Mucosa of descending colon (tissue), 3 donors: ENCODE measurements around the gene BEGAIN. TPM values are rescaled to one million over a fixed set of nuclear protein-coding genes. Genes with fewer than 3 reads are reported as not detected.

Source experiments
- ATAC-seq: fragments of 200-7000 bp; cut with Tn5 transposase; one replicate; pipeline ENCODE4 v1.9.1; 2020; ENCODE audit warnings: mild to moderate bottlenecking, moderate library complexity
- DNase-seq, 3 donors: peaks; one replicate each; pipeline ENCODE4 v3.0.0-alpha.2; 2020
- H3K36me3 ChIP-seq: fragments of 200-600 bp; one replicate; pipeline ENCODE4 v1.8.0; 2021; ENCODE audit warnings: low read depth, mild to moderate bottlenecking
- H3K4me1 ChIP-seq: fragments of 200-600 bp; one replicate; pipeline ENCODE4 v1.8.0; 2021; ENCODE audit warnings: low read depth, mild to moderate bottlenecking
- H3K4me3 ChIP-seq: fragments of 200-600 bp; one replicate; pipeline ENCODE4 v1.8.0; 2021; ENCODE audit warnings: mild to moderate bottlenecking
- H3K9me3 ChIP-seq: fragments of 200-600 bp; one replicate; pipeline ENCODE4 v1.8.0; 2021; ENCODE audit warnings: mild to moderate bottlenecking
- intact Hi-C, 2 donors: fragments of 100-400 bp; cut with DNase I in 1 of 2; cut with micrococcal nuclease in 1 of 2; formaldehyde crosslinking; loops; one replicate each; pipeline versions ENCODE4 v1.11.0 to v1.11.1; 2022; cut with DNase I, micrococcal nuclease
- total RNA-seq, 3 donors: library from RNA; stranded (reverse); fragmentation: NEBNext Ultra II Directional in 2 of 3; extraction: Animal tissue kit (Norgen Biotek cat#: 25700) in 2 of 3; gene quantifications; one replicate each; pipeline versions ENCODE4 v1.2.1 to v1.2.4, GENCODE V29; 2021 to 2023
- TF ChIP-seq, protein P1 (sequence below): fragments of 200-600 bp; IDR thresholded peaks from one replicate; pipeline ENCODE4 v1.8.0; 2022; ENCODE audit warnings: antibody characterized with exemption, mild to moderate bottlenecking
- donor health status: DM: no; HTN: no; CAD: no; lungs with moderate emphysema.
- donor health status: DM: no; HTN: no; CAD: no.
- donor health status: DM: no; HTN: yes; CAD: no.

BEGAIN gene
- total RNA-seq, 3 donors from 2014 or later, result 0.75 to 2.5 (median 1.1) TPM

DNA sequence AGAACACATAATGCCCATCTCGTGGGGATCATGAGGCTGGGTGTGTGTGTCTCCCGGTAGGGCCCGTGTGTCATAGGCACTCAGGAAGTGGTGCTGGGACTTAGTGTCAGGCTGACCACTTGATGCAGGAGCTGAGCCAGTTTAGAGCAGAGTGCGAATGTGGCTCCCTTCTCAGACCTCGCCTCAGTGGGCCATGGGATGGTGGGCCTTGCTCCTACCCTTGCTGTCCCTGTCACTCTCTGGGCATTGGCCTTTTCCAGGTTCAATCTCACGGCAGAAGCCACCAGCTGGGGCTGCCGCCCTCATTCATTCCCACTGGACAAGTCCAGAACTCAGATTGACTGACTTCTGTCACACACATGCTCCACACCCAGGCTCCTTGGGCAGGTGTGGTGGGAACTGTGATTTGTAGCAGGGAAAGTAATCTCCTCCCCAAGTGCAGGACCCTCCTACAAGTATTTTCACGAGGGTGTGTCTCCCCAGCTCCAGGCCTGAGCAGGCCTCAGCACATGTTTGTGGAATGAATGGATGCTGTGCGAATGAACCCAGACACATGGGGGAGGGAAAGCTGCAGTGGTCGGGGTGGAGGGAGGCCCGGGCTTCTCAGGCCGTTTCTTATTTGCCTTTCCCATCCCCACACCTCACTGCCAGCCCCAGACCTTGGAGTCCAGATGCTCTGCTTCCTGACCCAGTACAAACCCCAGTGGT lies 54.9 kb downstream of the BEGAIN start:
- peak in 1 of 3 donors; percentile 33 for DNase-seq
- Histone ChIP-seq H3K4me1 (peaks cover 3% of the 10 kb centered on the region), H3K36me3 (no peaks in the 10 kb centered on the region), H3K4me3 (no peak overlapping the region), H3K9me3 (no peaks in the 10 kb centered on the region)
- intact Hi-C loops, result no loop called here
- TF ChIP-seq, protein P1, sequence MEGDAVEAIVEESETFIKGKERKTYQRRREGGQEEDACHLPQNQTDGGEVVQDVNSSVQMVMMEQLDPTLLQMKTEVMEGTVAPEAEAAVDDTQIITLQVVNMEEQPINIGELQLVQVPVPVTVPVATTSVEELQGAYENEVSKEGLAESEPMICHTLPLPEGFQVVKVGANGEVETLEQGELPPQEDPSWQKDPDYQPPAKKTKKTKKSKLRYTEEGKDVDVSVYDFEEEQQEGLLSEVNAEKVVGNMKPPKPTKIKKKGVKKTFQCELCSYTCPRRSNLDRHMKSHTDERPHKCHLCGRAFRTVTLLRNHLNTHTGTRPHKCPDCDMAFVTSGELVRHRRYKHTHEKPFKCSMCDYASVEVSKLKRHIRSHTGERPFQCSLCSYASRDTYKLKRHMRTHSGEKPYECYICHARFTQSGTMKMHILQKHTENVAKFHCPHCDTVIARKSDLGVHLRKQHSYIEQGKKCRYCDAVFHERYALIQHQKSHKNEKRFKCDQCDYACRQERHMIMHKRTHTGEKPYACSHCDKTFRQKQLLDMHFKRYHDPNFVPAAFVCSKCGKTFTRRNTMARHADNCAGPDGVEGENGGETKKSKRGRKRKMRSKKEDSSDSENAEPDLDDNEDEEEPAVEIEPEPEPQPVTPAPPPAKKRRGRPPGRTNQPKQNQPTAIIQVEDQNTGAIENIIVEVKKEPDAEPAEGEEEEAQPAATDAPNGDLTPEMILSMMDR, result no peak
- no peak for ATAC-seq

DNA sequence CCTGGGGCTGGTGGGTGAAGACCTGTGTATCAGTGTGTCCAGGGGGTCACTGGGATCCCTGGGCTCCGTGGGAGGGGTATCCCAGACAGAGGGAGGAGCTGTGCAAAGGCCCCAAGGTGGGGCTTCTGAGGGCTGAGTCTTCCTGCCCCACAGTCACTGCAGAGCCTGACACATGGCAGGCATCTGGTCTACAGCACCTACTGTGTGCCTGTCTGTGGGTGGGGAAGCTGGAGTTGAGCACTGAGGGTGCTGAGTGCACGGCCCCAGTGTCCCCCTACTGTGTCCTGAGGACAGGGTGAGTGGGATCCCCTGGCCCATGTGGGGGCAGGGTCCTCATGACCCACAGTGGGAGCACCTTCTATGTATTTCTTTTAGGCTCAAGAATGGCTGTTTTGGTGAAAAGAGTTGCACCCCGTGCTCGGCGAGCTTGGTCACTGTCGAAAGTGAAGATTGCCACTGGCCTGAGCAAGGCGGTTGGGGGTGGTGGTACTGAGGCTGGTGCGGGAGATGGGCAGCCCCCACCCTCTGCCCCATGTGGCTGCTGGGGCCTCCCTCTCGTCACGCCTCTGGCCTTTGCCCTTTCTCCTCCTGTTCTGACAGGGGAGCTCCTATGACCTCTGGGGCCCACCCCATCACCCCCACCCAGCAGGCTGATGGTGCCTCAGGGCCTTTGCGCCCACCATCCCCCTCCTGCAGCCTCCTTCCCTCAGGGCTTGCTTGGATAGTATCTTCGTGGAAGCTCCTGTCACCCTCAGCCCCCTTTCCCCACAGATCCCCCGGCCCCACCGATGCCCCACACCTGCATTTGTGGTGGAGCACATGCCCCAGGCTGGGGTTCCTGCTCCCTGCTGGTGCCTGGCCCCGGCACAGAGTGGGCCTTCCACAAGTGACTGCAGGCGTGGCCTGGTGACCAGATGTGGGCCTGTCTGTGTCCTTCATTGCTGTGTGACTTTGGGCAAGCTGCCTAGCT lies 55.8 kb downstream of the BEGAIN start:
- no peaks in the 10 kb centered on the region for H3K36me3 ChIP-seq
- TF ChIP-seq, protein P1, result no peak
- H3K4me3 ChIP-seq, result no peak overlapping the region
- peak in 1 of 3 donors; percentile 33 for DNase-seq
- H3K9me3 ChIP-seq, result no peaks in the 10 kb centered on the region
- peaks cover 3% of the 10 kb centered on the region for H3K4me1 ChIP-seq
- no peak for ATAC-seq
- intact Hi-C loops, result no loop called here

DNA sequence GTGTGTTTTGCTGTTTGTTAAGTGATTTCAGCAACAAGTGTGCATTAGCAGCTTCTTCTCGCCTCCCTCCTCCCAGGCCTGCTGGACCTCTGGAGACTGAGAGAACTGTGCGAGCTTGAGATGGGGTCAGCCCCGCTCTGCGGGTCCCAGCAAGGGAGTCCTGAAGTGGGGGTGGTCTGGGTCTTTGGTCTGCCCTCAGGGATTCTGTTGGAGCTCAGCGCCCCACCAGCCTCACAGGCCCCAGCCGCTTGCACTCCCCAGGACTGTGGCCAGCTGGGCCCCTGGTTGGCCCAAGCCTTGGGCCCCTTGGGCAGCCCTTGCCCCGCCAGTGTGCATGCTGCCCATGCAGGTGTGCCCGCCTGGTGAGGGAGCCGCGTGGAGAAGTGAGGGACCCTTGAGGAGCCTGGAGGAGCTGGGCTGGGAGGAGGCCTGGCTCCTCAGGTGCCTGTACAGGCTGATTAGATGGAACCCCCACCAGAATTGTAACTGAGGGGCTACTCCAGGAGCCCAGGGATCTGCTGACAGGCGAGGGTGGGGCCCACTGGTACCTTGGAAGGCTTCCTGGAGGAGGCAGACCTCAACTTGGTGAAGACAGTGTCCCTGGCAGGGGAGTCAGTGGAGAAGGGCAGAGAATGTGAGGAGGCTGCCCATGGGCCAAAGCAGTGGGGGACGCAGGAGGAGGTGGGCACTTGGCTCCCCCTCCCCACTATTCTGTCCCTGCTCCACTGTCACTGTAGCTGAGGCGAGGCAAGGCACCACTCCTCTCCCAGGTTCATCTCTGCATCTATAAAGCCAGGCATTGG lies 56.7 kb downstream of the BEGAIN start:
- no peak overlapping the region for H3K4me3 ChIP-seq
- H3K9me3 ChIP-seq, result no peaks in the 10 kb centered on the region
- intact Hi-C loops, result no loop called here
- peaks cover 3% of the 10 kb centered on the region for H3K4me1 ChIP-seq
- DNase-seq (peak in 1 of 3 donors; percentile 26), ATAC-seq (no peak)
- TF ChIP-seq, protein P1, result no peak
- H3K36me3 ChIP-seq, result no peaks in the 10 kb centered on the region

- DNase-seq (peak in 1 of 3 donors; percentile 43), ATAC-seq (no peak)
- Histone ChIP-seq H3K4me3 (no peak overlapping the region), H3K36me3 (no peaks in the 10 kb centered on the region), H3K4me1 (peaks cover 3% of the 10 kb centered on the region), H3K9me3 (no peaks in the 10 kb centered on the region)
- intact Hi-C loops, result no loop called here
- TF ChIP-seq, protein P1, result no peak
These were observed 57.6 kb downstream of the BEGAIN start for GRCh38 chr14:100529561-100530031.

DNA sequence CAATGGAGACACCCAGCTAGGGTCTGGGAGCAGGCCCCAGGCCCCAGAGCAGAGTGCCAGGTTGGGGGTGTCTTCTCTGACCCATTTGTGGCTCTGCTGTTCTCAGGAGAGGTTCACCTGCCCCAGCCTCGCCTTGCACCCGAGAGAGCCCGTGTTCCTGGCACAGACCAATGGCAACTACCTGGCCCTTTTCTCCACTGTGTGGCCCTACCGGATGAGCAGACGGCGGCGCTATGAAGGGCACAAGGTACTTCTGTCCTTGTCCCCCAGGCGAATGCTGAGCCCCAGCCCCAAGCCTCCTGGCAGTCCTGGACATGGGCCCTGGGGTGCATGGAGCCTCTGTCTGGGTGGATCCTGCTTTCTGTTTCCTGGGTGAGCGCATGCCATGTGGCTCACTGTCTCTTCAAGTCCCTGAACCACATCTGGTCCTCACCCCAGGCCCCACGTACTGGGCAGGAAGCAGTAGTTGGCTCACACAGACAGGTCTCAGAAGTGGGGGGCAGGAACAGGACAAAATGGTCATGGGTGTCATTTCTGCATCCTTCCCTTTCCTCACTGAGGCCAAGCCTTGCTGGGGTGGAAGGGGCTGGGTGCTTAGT lies 58.2 kb downstream of the BEGAIN start:
- DNase-seq, result no peak
- TF ChIP-seq, protein P1, result no peak
- Histone ChIP-seq H3K4me1 (peaks cover 3% of the 10 kb centered on the region), H3K9me3 (no peaks in the 10 kb centered on the region), H3K4me3 (no peak overlapping the region), H3K36me3 (no peaks in the 10 kb centered on the region)
- intact Hi-C loops, result no loop called here
- ATAC-seq, result no peak
